Ovary (tissue), 9 donors: Measurements from ENCODE around the gene NEK4. TPM values are rescaled to one million over a fixed set of nuclear protein-coding genes. Genes with fewer than 3 reads are reported as not detected.

Source experiments
- DNase-seq, 5 donors: peaks; one replicate each; pipeline ENCODE4 v3.0.0-alpha.2; 2019 to 2020
- H3K27ac ChIP-seq, 2 donors: fragments of 200-600 bp; one replicate each; pipeline versions ENCODE4 v1.5.1 to v1.8.0; 2019 to 2022
- H3K27me3 ChIP-seq: fragments of 200-600 bp; one replicate; pipeline ENCODE4 v1.8.0; 2022
- H3K36me3 ChIP-seq: fragments of 200-600 bp; sonication (generic); one replicate; pipeline ENCODE4 v1.5.1; 2019
- H3K4me1 ChIP-seq: one replicate; pipeline ENCODE4 v1.8.1; 2013; ENCODE audit warnings: mild to moderate bottlenecking, moderate library complexity; ENCODE audit not compliant: insufficient read depth
- H3K4me3 ChIP-seq: fragments of 200-600 bp; sonication (generic); one replicate; pipeline ENCODE4 v1.5.1; 2017
- H3K9me3 ChIP-seq, 2 donors: fragments of 200-600 bp in 1 of 2; sonication (generic) in 1 of 2; one replicate each; pipeline versions ENCODE4 v1.5.1 to v1.8.1; 2013 to 2019; ENCODE audit warnings: mild to moderate bottlenecking in 1 of 2, moderate library complexity in 1 of 2
- CTCF ChIP-seq, 3 donors: fragments of 450-650 bp in 2 of 3; fragments of 200-600 bp in 1 of 3; IDR thresholded peaks; one replicate each; pipeline versions ENCODE4 v1.5.1 to v1.8.0; 2016 to 2022; ENCODE audit warnings: antibody characterized with exemption in 3 of 3, mild to moderate bottlenecking in 1 of 3
- EP300 ChIP-seq: sonication (generic); formaldehyde crosslinking; IDR thresholded peaks from one replicate; pipeline ENCODE4 v1.6.1; 2017; ENCODE audit warnings: antibody characterized with exemption
- POLR2A ChIP-seq: fragments of 450-650 bp; IDR thresholded peaks from one replicate; pipeline ENCODE4 v1.6.1; 2017; ENCODE audit warnings: antibody characterized with exemption, mild to moderate bottlenecking, moderate library complexity
- WGBS, 3 donors: extraction: QIAGEN DNeasy Blood & Tissue Kit in 1 of 3; methylation state at CpG; one replicate each; pipeline versions ENCODE4 v1.1.5 to v1.1.7; 2013 to 2017; 5-methylcytosine and 5-hydroxymethylcytosine counted together
- intact Hi-C, 4 donors: fragments of 100-400 bp; cut with DNase I; formaldehyde crosslinking; loops; one replicate each; pipeline versions ENCODE4 v1.11.0 to v1.15.1; 2022 to 2023
- polyA plus RNA-seq, 2 donors: library from polyadenylated mRNA; stranded (reverse); fragments of 200-250 nt in 1 of 2; fragments of 350-450 nt in 1 of 2; fragmentation: Illumina TruSeq in 1 of 2; extraction: RNeasy Lipid Tissue Mini Kit (QIAGEN cat#74804) in 1 of 2; gene quantifications; one replicate each; pipeline ENCODE4 v1.2.3, GENCODE V29; 2013 to 2014
- total RNA-seq, 7 donors: library from RNA; depleted of rRNA in 2 of 7; stranded (reverse); fragments of >200 nt in 2 of 7; fragmentation: NEBNext Ultra II Directional in 3 of 7; extraction: Animal tissue kit (Norgen Biotek cat#: 25700) in 3 of 7; gene quantifications; one replicate each; pipeline versions ENCODE4 v1.1.0 to v1.2.4, GENCODE V29; 2016 to 2023
- donor health status: DM: no; HTN: no; CAD: no; lungs with moderate emphysema.
- donor health status: DM: no; HTN: no; CAD: no.
- donor health status: Bipolar disorder and iron deficiency.
- donor health status: DM: yes; HTN: yes; CAD: no.
- donor health status: DM: no; HTN: no; CAD: no.
- donor health status: DM: yes; HTN: yes; CAD: no.

NEK4 gene
- total and polyA plus RNA-seq, 9 donors = 8.5 to 45.9 (median 31.0) TPM

- intact Hi-C loops = no loop called here
- Histone ChIP-seq H3K9me3 (no peaks in the 10 kb centered on the region), H3K36me3 (no peaks in the 10 kb centered on the region), H3K27me3 (no peaks in the 10 kb centered on the region), H3K4me1 (no peaks in the 10 kb centered on the region), H3K4me3 (no peak overlapping the region), H3K27ac (no peak overlapping the region)
- WGBS, 3 donors = 79 to 86% (median 83%) methylated on average over 18 of the region's 18 CpGs
- no peak for DNase-seq
- TF ChIP-seq CTCF (IDR thresholded peaks at IDR 0.05) = no peak
- TF ChIP-seq POLR2A = no peak
- TF ChIP-seq EP300 = no peak
These were observed 22.4 kb upstream of the NEK4 start for GRCh38 chr3:52792961-52793695.

- H3K36me3 ChIP-seq = no peaks in the 10 kb centered on the region
- no peak overlapping the region for H3K27ac ChIP-seq
- WGBS, 3 donors = 85 to 91% (median 90%) methylated on average over 7 of the region's 7 CpGs
- H3K4me1 ChIP-seq = no peaks in the 10 kb centered on the region
- no peak for TF ChIP-seq POLR2A
- TF ChIP-seq EP300 = no peak
- no peak for TF ChIP-seq CTCF (IDR thresholded peaks at IDR 0.05)
- H3K9me3 ChIP-seq = no peaks in the 10 kb centered on the region
- no peak overlapping the region for H3K4me3 ChIP-seq
- DNase-seq = no peak
- no peaks in the 10 kb centered on the region for H3K27me3 ChIP-seq
- intact Hi-C loops = no loop called here
These were observed 21.7 kb upstream of the NEK4 start for GRCh38 chr3:52792413-52792812.

- Histone ChIP-seq H3K27ac (no peak overlapping the region), H3K36me3 (no peaks in the 10 kb centered on the region), H3K4me1 (no peaks in the 10 kb centered on the region), H3K4me3 (no peak overlapping the region), H3K27me3 (no peaks in the 10 kb centered on the region), H3K9me3 (no peaks in the 10 kb centered on the region)
- WGBS, 3 donors = 47 to 69% (median 67%) methylated on average over 3 to 4 of the region's 4 CpGs
- TF ChIP-seq POLR2A (no peak), EP300 (no peak), CTCF (IDR thresholded peaks at IDR 0.05) (no peak)
- intact Hi-C loops = no loop called here
- no peak for DNase-seq
These were observed 21.2 kb upstream of the NEK4 start for GRCh38 chr3:52791928-52792327.

GRCh38 chr3:52791366-52791765 lies 20.6 kb upstream of the NEK4 start:
- no peak overlapping the region for H3K27ac ChIP-seq
- WGBS, 3 donors = 72 to 81% (median 76%) methylated on average over 12 of the region's 12 CpGs
- H3K4me1 ChIP-seq = no peaks in the 10 kb centered on the region
- no peak for TF ChIP-seq EP300
- DNase-seq = no peak
- H3K27me3 ChIP-seq = no peaks in the 10 kb centered on the region
- H3K4me3 ChIP-seq = no peak overlapping the region
- intact Hi-C loops = no loop called here
- no peaks in the 10 kb centered on the region for H3K36me3 ChIP-seq
- H3K9me3 ChIP-seq = no peaks in the 10 kb centered on the region

GRCh38 chr3:52790741-52791140 lies 20.0 kb upstream of the NEK4 start:
- Histone ChIP-seq H3K27me3 (no peaks in the 10 kb centered on the region), H3K4me1 (no peaks in the 10 kb centered on the region), H3K9me3 (no peaks in the 10 kb centered on the region), H3K4me3 (no peak overlapping the region), H3K36me3 (no peaks in the 10 kb centered on the region), H3K27ac (no peak overlapping the region)
- DNase-seq = no peak
- 77 to 85% (median 81%) methylated on average over 13 of the region's 13 CpGs for WGBS, 3 donors
- intact Hi-C loops = no loop called here
- TF ChIP-seq EP300 (no peak), POLR2A (no peak), CTCF (IDR thresholded peaks at IDR 0.05) (no peak)
